Measurements from ENCODE around the gene SPACDR. TPM values are rescaled to one million over a fixed set of nuclear protein-coding genes. Genes with fewer than 3 reads are reported as not detected.

SPACDR gene
- total and polyA plus RNA-seq, 9 of the 15 experiments (the other 6 are each of a cell fraction or from before 2014, with no cell fraction given): 0.07 to 0.55 (median 0.14) TPM; not detected in 1

DNA sequence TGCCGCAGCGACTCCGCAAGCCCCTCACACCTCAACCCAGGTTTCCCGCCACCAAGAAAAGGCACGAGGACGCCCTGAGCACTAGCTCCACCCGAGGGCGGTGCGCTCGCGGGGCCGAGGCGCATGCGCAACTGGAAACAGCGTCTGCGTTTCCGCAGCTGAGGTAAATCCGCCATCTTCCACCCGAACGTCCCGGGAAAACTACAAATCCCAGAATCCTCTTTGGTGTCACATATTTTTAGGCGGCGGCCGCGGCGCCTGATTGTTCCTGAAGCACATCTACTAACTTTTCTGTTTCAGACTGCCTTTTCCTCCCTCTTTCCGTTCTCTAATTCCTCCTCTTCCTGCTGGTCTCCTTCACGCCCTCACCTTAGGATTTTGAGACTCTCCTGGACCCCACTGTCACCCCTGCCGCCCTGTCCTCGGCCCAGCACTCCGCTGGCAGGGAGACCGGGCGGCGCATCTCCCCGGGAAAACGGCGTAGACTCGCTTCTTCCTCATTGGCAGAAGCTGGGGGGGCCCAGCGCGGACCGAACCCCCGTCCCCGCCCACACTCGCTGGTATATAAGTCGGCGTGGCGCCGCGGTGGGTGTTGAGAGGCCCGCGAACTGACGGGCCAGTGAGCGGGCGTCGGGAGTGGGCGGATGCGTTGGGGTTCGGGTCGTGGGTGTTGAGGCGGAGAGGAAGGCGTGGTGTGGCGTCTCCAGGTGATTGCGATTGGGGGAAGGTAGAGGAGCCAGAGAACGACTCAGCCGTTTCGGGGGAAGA, 35.7 kb downstream of the SPACDR start, which contains the start of gene ZCWPW1 (continued):
- TF ChIP-seq MBD2 (IDR thresholded peaks at IDR 0.05; ENCODE audit: borderline replicate concordance, low read depth): peak; percentile 78
- TF ChIP-seq, protein P1, sequence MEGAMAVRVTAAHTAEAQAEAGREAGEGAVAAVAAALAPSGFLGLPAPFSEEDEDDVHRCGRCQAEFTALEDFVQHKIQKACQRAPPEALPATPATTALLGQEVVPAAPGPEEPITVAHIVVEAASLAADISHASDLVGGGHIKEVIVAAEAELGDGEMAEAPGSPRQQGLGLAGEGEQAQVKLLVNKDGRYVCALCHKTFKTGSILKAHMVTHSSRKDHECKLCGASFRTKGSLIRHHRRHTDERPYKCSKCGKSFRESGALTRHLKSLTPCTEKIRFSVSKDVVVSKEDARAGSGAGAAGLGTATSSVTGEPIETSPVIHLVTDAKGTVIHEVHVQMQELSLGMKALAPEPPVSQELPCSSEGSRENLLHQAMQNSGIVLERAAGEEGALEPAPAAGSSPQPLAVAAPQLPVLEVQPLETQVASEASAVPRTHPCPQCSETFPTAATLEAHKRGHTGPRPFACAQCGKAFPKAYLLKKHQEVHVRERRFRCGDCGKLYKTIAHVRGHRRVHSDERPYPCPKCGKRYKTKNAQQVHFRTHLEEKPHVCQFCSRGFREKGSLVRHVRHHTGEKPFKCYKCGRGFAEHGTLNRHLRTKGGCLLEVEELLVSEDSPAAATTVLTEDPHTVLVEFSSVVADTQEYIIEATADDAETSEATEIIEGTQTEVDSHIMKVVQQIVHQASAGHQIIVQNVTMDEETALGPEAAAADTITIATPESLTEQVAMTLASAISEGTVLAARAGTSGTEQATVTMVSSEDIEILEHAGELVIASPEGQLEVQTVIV (CRISPR knock-in tag; IDR thresholded peaks at IDR 0.05; ENCODE audit: borderline replicate concordance): no peak; the same call in 1 of the 2 replicates
- peak; percentile 85 for TF ChIP-seq CTBP1 (IDR thresholded peaks at IDR 0.05; ENCODE audit: borderline replicate concordance)
- TF ChIP-seq, protein P2, sequence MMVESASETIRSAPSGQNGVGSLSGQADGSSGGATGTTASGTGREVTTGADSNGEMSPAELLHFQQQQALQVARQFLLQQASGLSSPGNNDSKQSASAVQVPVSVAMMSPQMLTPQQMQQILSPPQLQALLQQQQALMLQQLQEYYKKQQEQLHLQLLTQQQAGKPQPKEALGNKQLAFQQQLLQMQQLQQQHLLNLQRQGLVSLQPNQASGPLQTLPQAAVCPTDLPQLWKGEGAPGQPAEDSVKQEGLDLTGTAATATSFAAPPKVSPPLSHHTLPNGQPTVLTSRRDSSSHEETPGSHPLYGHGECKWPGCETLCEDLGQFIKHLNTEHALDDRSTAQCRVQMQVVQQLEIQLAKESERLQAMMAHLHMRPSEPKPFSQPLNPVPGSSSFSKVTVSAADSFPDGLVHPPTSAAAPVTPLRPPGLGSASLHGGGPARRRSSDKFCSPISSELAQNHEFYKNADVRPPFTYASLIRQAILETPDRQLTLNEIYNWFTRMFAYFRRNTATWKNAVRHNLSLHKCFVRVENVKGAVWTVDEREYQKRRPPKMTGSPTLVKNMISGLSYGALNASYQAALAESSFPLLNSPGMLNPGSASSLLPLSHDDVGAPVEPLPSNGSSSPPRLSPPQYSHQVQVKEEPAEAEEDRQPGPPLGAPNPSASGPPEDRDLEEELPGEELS (CRISPR knock-in tag; IDR thresholded peaks at IDR 0.05; ENCODE audit: borderline replicate concordance): peak; percentile 96; the same call in 1 of the 2 replicates
- TF ChIP-seq BCL6 (CRISPR knock-in tag; IDR thresholded peaks at IDR 0.05): 0 out of 2 replicates have a peak, but pooled peaks have one; percentile 37
- no peak for TF ChIP-seq CEBPB (tag; IDR thresholded peaks at IDR 0.05)
- TF ChIP-seq CREBBP (IDR thresholded peaks at IDR 0.05; ENCODE audit: low read depth, low read length): no peak
- TF ChIP-seq DPF2 (IDR thresholded peaks at IDR 0.05): peak; percentile 75; the same call in 1 of the 2 replicates
- TF ChIP-seq, protein P3, sequence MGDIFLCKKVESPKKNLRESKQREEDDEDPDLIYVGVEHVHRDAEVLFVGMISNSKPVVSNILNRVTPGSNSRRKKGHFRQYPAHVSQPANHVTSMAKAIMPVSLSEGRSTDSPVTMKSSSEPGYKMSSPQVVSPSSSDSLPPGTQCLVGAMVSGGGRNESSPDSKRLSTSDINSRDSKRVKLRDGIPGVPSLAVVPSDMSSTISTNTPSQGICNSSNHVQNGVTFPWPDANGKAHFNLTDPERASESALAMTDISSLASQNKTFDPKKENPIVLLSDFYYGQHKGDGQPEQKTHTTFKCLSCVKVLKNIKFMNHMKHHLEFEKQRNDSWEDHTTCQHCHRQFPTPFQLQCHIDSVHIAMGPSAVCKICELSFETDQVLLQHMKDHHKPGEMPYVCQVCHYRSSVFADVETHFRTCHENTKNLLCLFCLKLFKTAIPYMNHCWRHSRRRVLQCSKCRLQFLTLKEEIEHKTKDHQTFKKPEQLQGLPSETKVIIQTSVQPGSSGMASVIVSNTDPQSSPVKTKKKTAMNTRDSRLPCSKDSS (IDR thresholded peaks at IDR 0.05; ENCODE audit: low read depth, partially characterized antibody): no peak
- TF ChIP-seq OTX1 (CRISPR knock-in tag; IDR thresholded peaks at IDR 0.05): peak; percentile 98
- TF ChIP-seq MCM2 (IDR thresholded peaks at IDR 0.05; ENCODE audit: low read depth): no peak
- TF ChIP-seq ZNF253 (CRISPR knock-in tag; conservative IDR thresholded peaks at IDR 0.05): 0 out of 2 replicates have a peak, but pooled peaks have one; percentile 65
- TF ChIP-seq ZNF347 (CRISPR knock-in tag; IDR thresholded peaks at IDR 0.05; ENCODE audit: low read depth): no peak
- peak; percentile 95 for TF ChIP-seq HNRNPL (IDR thresholded peaks at IDR 0.05; ENCODE audit: low read depth, low read length)
- peak; percentile 56 to 94; a peak in 2 of 4 replicates for TF ChIP-seq TEAD1 (CRISPR knock-in tag; IDR thresholded peaks at IDR 0.05)
- TF ChIP-seq MCM3 (IDR thresholded peaks at IDR 0.05): no peak
- TF ChIP-seq KDM4B (IDR thresholded peaks at IDR 0.05; ENCODE audit: borderline replicate concordance in 2 of 2, low read depth in 1 of 2): peak in 1 of 2 experiments; percentile 67; a peak in 1 of 4 replicates
- TF ChIP-seq RHOXF2B (CRISPR knock-in tag; conservative IDR thresholded peaks at IDR 0.05): no peak
- TF ChIP-seq, protein P4, sequence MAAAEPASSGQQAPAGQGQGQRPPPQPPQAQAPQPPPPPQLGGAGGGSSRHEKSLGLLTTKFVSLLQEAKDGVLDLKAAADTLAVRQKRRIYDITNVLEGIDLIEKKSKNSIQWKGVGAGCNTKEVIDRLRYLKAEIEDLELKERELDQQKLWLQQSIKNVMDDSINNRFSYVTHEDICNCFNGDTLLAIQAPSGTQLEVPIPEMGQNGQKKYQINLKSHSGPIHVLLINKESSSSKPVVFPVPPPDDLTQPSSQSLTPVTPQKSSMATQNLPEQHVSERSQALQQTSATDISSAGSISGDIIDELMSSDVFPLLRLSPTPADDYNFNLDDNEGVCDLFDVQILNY (CRISPR knock-in tag; IDR thresholded peaks at IDR 0.05): peak; percentile 99; the same call in 1 of the 2 replicates
- no peak for TF ChIP-seq NCOA2 (IDR thresholded peaks at IDR 0.05; ENCODE audit: partially characterized antibody in 2 of 2)

Data from K562 (cell line).